IMR-90 (cell line): ENCODE measurements around the gene CPA5. TPM values are rescaled to one million over a fixed set of nuclear protein-coding genes. Genes with fewer than 3 reads are reported as not detected.

Source experiments
- ATAC-seq: fragments of 200-7000 bp; cut with Tn5 transposase; 2 replicates; pipeline ENCODE4 v1.9.1; 2020; ENCODE audit warnings: low read depth, mild to moderate bottlenecking, moderate library complexity
- BruUV-seq: library from RNA; stranded (reverse); fragments of 400-500 nt; replicated peaks from 2 replicates; lab custom pipeline; 2021; lab: Mats Ljungman, UMichigan
- CTCF ChIA-PET: fragments of 300-600 bp; formaldehyde crosslinking; extraction: SDS; loops from one replicate; lab custom pipeline; 2021; ENCODE audit warnings: antibody characterized with exemption; lab: Yijun Ruan, JAX
- POLR2A ChIA-PET: fragments of 300-600 bp; sonication (Branson Sonifier 250); formaldehyde crosslinking; loops from one replicate; lab custom pipeline; 2022; ENCODE audit warnings: antibody characterized with exemption; ENCODE audit not compliant: unreplicated experiment; lab: Charles Lee
- DNase-seq: peaks from one replicate; pipeline ENCODE4 v3.0.0; 2013
- H2AFZ ChIP-seq: replicated peaks from 2 replicates; pipeline ENCODE3; 2013; ENCODE audit warnings: low read length, mild to moderate bottlenecking; ENCODE audit not compliant: poor library complexity
- H2AK5ac ChIP-seq: 2 replicates; pipeline ENCODE4 v1.6.1; 2013; ENCODE audit warnings: low read depth, low read length, inconsistent platforms
- H2AK9ac ChIP-seq: replicated peaks from 2 replicates; pipeline ENCODE3; 2013; ENCODE audit warnings: mild to moderate bottlenecking, low read depth, low read length, moderate library complexity; ENCODE audit not compliant: poor library complexity
- H2BK120ac ChIP-seq: 2 replicates; pipeline ENCODE4 v1.6.1; 2013; ENCODE audit warnings: low read depth, low read length, inconsistent platforms
- H2BK15ac ChIP-seq: 3 replicates; pipeline ENCODE4 v1.6.1; 2013; ENCODE audit warnings: low read depth, low read length, inconsistent platforms
- H2BK20ac ChIP-seq: 2 replicates; pipeline ENCODE4 v1.6.1; 2013; ENCODE audit warnings: low read depth, mild to moderate bottlenecking, inconsistent platforms, low read length, moderate library complexity
- H2BK5ac ChIP-seq: 2 replicates; pipeline ENCODE4 v1.6.1; 2013; ENCODE audit warnings: mild to moderate bottlenecking, low read depth, low read length, inconsistent platforms; ENCODE audit not compliant: poor library complexity, severe bottlenecking
- H3K14ac ChIP-seq: replicated peaks from 2 replicates; pipeline ENCODE4 v1.6.1; 2013; ENCODE audit warnings: low read depth, low read length, inconsistent platforms
- H3K18ac ChIP-seq: 2 replicates; pipeline ENCODE4 v1.6.1; 2013; ENCODE audit warnings: low read depth, low read length, control low read depth
- H3K23ac ChIP-seq: 2 replicates; pipeline ENCODE4 v1.6.1; 2013; ENCODE audit warnings: low read depth, low read length, inconsistent platforms
- H3K27ac ChIP-seq: 2 replicates; pipeline ENCODE4 v1.5.1; 2013; ENCODE audit warnings: mild to moderate bottlenecking, control low read depth, low read length; ENCODE audit not compliant: insufficient read depth
- H3K27me3 ChIP-seq: 2 replicates; pipeline ENCODE4 v1.6.1; 2013; ENCODE audit warnings: low read length; ENCODE audit not compliant: control insufficient read depth, insufficient read depth
- H3K36me3 ChIP-seq: 2 replicates; pipeline ENCODE4 v1.6.1; 2013; ENCODE audit warnings: low read length, mixed read lengths; ENCODE audit not compliant: control insufficient read depth, insufficient read depth
- H3K4ac ChIP-seq: 2 replicates; pipeline ENCODE4 v1.6.1; 2013; ENCODE audit warnings: low read depth, low read length, inconsistent platforms
- H3K4me1 ChIP-seq: 2 replicates; pipeline ENCODE4 v1.6.1; 2013; ENCODE audit warnings: low read length, mixed read lengths; ENCODE audit not compliant: control insufficient read depth, insufficient read depth
- H3K4me2 ChIP-seq: 2 replicates; pipeline ENCODE4 v1.6.1; 2013; ENCODE audit warnings: low read depth, mild to moderate bottlenecking, control low read depth, low read length, moderate library complexity
- H3K4me3 ChIP-seq: 2 replicates; pipeline ENCODE4 v1.5.1; 2013; ENCODE audit warnings: low read depth, mild to moderate bottlenecking, control low read depth, low read length, moderate library complexity; ENCODE audit not compliant: insufficient read depth
- H3K56ac ChIP-seq: 2 replicates; pipeline ENCODE4 v1.6.1; 2013; ENCODE audit warnings: low read length, inconsistent platforms; ENCODE audit not compliant: insufficient read depth; ENCODE audit errors: extremely low read depth
- H3K79me1 ChIP-seq, 2 experiments: 2 replicates each; pipeline ENCODE4 v1.6.1; 2013; ENCODE audit warnings: low read length in 2 of 2, inconsistent platforms in 1 of 2, low read depth in 1 of 2
- H3K9ac ChIP-seq: 2 replicates; pipeline ENCODE4 v1.6.1; 2013; ENCODE audit warnings: low read depth, low read length, control low read depth
- H3K9me1 ChIP-seq: 2 replicates; pipeline ENCODE4 v1.6.1; 2013; ENCODE audit warnings: low read length, inconsistent platforms; ENCODE audit not compliant: insufficient read depth
- H3K9me3 ChIP-seq: 2 replicates; pipeline ENCODE4 v1.6.1; 2013; ENCODE audit warnings: low read length; ENCODE audit not compliant: control insufficient read depth, insufficient read depth
- H4K20me1 ChIP-seq: 2 replicates; pipeline ENCODE4 v1.6.1; 2013; ENCODE audit warnings: low read length, inconsistent platforms; ENCODE audit not compliant: insufficient read depth
- H4K5ac ChIP-seq: 2 replicates; pipeline ENCODE4 v1.6.1; 2013; ENCODE audit warnings: mild to moderate bottlenecking, low read depth, low read length, control low read depth
- H4K8ac ChIP-seq, 2 experiments: 2 replicates each; pipeline ENCODE4 v1.6.1; 2013; ENCODE audit warnings: low read depth in 2 of 2, low read length in 2 of 2, control low read depth in 1 of 2, inconsistent platforms in 1 of 2
- H4K91ac ChIP-seq: 2 replicates; pipeline ENCODE4 v1.6.1; 2013; ENCODE audit warnings: low read depth, low read length, inconsistent platforms; ENCODE audit not compliant: insufficient read depth
- BHLHE40 ChIP-seq: fragments of 150-350 bp; IDR thresholded peaks from 2 replicates; pipeline ENCODE4 v1.6.1; 2016; ENCODE audit warnings: mild to moderate bottlenecking, low read depth, low read length
- CEBPB ChIP-seq: IDR thresholded peaks from 2 replicates; pipeline ENCODE4 v1.6.1; 2012; ENCODE audit warnings: low read depth, low read length, improper control_type of control experiment
- CHD1 ChIP-seq: IDR thresholded peaks from 2 replicates; pipeline ENCODE4 v1.6.1; 2012; ENCODE audit warnings: low read depth, low read length, improper control_type of control experiment
- FOS ChIP-seq: fragments of 150-350 bp; IDR thresholded peaks from 2 replicates; pipeline ENCODE4 v1.6.1; 2016; ENCODE audit warnings: low read depth, low read length
- MAFK ChIP-seq: IDR thresholded peaks from 2 replicates; pipeline ENCODE4 v1.6.1; 2012; ENCODE audit warnings: low read depth, low read length, improper control_type of control experiment
- MAZ ChIP-seq: IDR thresholded peaks from 2 replicates; pipeline ENCODE4 v1.6.1; 2012; ENCODE audit warnings: low read depth, mild to moderate bottlenecking, low read length, improper control_type of control experiment, moderate library complexity, borderline replicate concordance
- MXI1 ChIP-seq: IDR thresholded peaks from 2 replicates; pipeline ENCODE4 v1.6.1; 2012; ENCODE audit warnings: low read depth, mild to moderate bottlenecking, low read length, moderate library complexity, borderline replicate concordance
- NFE2L2 ChIP-seq: fragments of 150-350 bp; IDR thresholded peaks from 2 replicates; pipeline ENCODE4 v1.6.1; 2016; ENCODE audit warnings: low read depth, mild to moderate bottlenecking, low read length
- POLR2A ChIP-seq: IDR thresholded peaks from 2 replicates; pipeline ENCODE4 v1.6.1; 2012; ENCODE audit warnings: mild to moderate bottlenecking, low read depth, low read length
- RAD21 ChIP-seq: IDR thresholded peaks from 2 replicates; pipeline ENCODE4 v1.6.1; 2012; ENCODE audit warnings: low read length, improper control_type of control experiment
- RCOR1 ChIP-seq: IDR thresholded peaks from 2 replicates; pipeline ENCODE4 v1.6.1; 2012; ENCODE audit warnings: mild to moderate bottlenecking, low read length, improper control_type of control experiment; ENCODE audit not compliant: insufficient replicate concordance
- RFX5 ChIP-seq: IDR thresholded peaks from 2 replicates; pipeline ENCODE4 v1.8.0; 2012; ENCODE audit warnings: low read depth, mild to moderate bottlenecking, low read length, moderate library complexity
- SMC3 ChIP-seq: fragments of 150-350 bp; IDR thresholded peaks from 2 replicates; pipeline ENCODE4 v1.6.1; 2016; ENCODE audit warnings: low read depth, mild to moderate bottlenecking, antibody characterized with exemption, low read length, moderate library complexity
- WGBS, 2 experiments: methylation state at CpG; one replicate each; pipeline versions ENCODE4 v1.1.5 to v1.1.7; 2013; ENCODE audit warnings: missing lambda C conversion rate in 2 of 2; ENCODE audit not compliant: insufficient read length in 1 of 2; ENCODE audit errors: extremely low coverage in 2 of 2; 5-methylcytosine and 5-hydroxymethylcytosine counted together
- dilution Hi-C: fragments of 300-500 bp; cut with HindIII; formaldehyde crosslinking; loops from one replicate; pipeline ENCODE4 v1.14.3; 2018; ENCODE audit warnings: low sequenced_read_pairs; ENCODE audit not compliant: unreplicated experiment
- in situ Hi-C: fragments of 300-500 bp; cut with MboI; formaldehyde crosslinking; loops from 3 replicates; pipeline ENCODE4 v1.14.3; 2019; ENCODE audit warnings: low sequenced_read_pairs, inconsistent platforms, mixed read lengths
- intact Hi-C: fragments of 100-400 bp; cut with micrococcal nuclease; formaldehyde crosslinking; loops from 2 replicates; pipeline ENCODE4 v1.10.0; 2022
- polyA plus RNA-seq, 3 experiments: library from polyadenylated mRNA; depleted of rRNA; stranded (reverse); fragments of >200 nt; gene quantifications; 2 replicates each; pipeline ENCODE4 v1.2.3, GENCODE V29; 2012; ENCODE audit warnings: low replicate concordance in 1 of 3
- total RNA-seq: library from RNA; depleted of rRNA; stranded (reverse); fragments of >200 nt; gene quantifications from 2 replicates; pipeline ENCODE4 v1.2.3, GENCODE V29; 2012
- TF ChIP-seq, protein P1 (sequence below): conservative IDR thresholded peaks from 2 replicates; pipeline ENCODE4 v1.5.1; 2012; ENCODE audit warnings: mild to moderate bottlenecking, low read depth, low read length, improper control_type of control experiment
- TF ChIP-seq, protein P2 (sequence below): fragments of 150-350 bp; IDR thresholded peaks from 2 replicates; pipeline ENCODE4 v1.6.1; 2016; ENCODE audit warnings: low read depth, mild to moderate bottlenecking, low read length, moderate library complexity, borderline replicate concordance
- TF ChIP-seq, protein P3 (sequence below): fragments of 150-350 bp; IDR thresholded peaks from 2 replicates; pipeline ENCODE4 v1.6.1; 2017; ENCODE audit warnings: mild to moderate bottlenecking, antibody characterized with exemption, low read length, low read depth

Gene CPA5
- total and polyA plus RNA-seq, 2 of the 4 experiments (the other 2 are of a cell fraction) = under 0.01 to 0.86 TPM

DNA sequence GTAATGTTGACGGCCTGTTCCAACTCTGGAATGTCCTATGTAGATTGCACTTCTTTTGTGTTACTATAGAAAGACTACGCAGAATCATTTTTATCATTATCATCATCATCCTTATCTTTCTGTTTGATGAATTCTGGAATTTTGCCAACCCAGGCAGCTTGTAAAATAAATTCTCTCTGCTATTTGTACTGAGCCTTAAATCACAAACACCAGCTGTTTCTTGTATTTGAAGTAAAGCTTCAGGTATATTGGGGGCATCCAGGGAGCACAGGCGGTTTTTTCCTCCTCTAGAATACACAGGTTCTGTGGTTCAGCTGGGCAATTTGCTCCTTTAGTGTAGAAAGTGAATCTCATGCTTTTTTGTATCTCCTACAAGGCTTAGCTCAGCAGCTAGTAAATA, 14.9 kb upstream of the CPA5 start:
- Histone ChIP-seq H3K9me1 (no peaks in the 10 kb centered on the region), H2BK20ac (no peak overlapping the region), H3K9me3 (no peaks in the 10 kb centered on the region), H2AK9ac (no peak overlapping the region), H3K36me3 (no peaks in the 10 kb centered on the region), H3K23ac (no peak overlapping the region), H4K20me1 (no peaks in the 10 kb centered on the region), H2BK5ac (no peak overlapping the region), H3K4me2 (no peak overlapping the region), H4K8ac (no peak overlapping the region), H4K91ac (no peak overlapping the region), H2AFZ (no peak overlapping the region), H3K4me3 (no peak overlapping the region), H3K14ac (no peak overlapping the region), H3K56ac (no peak overlapping the region), H2AK5ac (no peak overlapping the region), H3K27me3 (no peaks in the 10 kb centered on the region), H3K4me1 (no peaks in the 10 kb centered on the region), H2BK15ac (no peak overlapping the region), H3K18ac (no peak overlapping the region), H2BK120ac (no peak overlapping the region), H3K27ac (no peak overlapping the region), H3K4ac (no peak overlapping the region), H3K79me1 (no peaks in the 10 kb centered on the region), H3K9ac (no peak overlapping the region), H4K5ac (no peak overlapping the region)
- DNase-seq = no peak
- TF ChIP-seq BHLHE40 (no peak), MXI1 (no peak), SMC3 (no peak), CHD1 (no peak), RAD21 (no peak), POLR2A (no peak), RCOR1 (no peak), FOS (no peak), MAZ (no peak), CEBPB (no peak), RFX5 (no peak), NFE2L2 (no peak), MAFK (no peak)
- TF ChIP-seq, protein P1, sequence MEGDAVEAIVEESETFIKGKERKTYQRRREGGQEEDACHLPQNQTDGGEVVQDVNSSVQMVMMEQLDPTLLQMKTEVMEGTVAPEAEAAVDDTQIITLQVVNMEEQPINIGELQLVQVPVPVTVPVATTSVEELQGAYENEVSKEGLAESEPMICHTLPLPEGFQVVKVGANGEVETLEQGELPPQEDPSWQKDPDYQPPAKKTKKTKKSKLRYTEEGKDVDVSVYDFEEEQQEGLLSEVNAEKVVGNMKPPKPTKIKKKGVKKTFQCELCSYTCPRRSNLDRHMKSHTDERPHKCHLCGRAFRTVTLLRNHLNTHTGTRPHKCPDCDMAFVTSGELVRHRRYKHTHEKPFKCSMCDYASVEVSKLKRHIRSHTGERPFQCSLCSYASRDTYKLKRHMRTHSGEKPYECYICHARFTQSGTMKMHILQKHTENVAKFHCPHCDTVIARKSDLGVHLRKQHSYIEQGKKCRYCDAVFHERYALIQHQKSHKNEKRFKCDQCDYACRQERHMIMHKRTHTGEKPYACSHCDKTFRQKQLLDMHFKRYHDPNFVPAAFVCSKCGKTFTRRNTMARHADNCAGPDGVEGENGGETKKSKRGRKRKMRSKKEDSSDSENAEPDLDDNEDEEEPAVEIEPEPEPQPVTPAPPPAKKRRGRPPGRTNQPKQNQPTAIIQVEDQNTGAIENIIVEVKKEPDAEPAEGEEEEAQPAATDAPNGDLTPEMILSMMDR = no peak
- TF ChIP-seq, protein P2, sequence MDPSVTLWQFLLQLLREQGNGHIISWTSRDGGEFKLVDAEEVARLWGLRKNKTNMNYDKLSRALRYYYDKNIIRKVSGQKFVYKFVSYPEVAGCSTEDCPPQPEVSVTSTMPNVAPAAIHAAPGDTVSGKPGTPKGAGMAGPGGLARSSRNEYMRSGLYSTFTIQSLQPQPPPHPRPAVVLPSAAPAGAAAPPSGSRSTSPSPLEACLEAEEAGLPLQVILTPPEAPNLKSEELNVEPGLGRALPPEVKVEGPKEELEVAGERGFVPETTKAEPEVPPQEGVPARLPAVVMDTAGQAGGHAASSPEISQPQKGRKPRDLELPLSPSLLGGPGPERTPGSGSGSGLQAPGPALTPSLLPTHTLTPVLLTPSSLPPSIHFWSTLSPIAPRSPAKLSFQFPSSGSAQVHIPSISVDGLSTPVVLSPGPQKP = no peak
- TF ChIP-seq, protein P3, sequence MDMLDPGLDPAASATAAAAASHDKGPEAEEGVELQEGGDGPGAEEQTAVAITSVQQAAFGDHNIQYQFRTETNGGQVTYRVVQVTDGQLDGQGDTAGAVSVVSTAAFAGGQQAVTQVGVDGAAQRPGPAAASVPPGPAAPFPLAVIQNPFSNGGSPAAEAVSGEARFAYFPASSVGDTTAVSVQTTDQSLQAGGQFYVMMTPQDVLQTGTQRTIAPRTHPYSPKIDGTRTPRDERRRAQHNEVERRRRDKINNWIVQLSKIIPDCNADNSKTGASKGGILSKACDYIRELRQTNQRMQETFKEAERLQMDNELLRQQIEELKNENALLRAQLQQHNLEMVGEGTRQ = no peak
- intact Hi-C loops (no loop called here), in situ Hi-C loops (no loop called here), dilution Hi-C loops (no loop called here)
- BruUV-seq = no TSS peak
- ChIA-PET CTCF (interaction anchor here (0.7 kb wide), 1 partner anchor 1811 kb away, joined by 3 read pairs; no protein-coding TSS in a partner anchor), POLR2A (no interaction called here)
- WGBS, 2 experiments = no CpG with 5 or more reads among the region's 3 CpGs
- ATAC-seq = no peak
